SK-N-MC (cell line): ENCODE data around the gene IL32.

Experiments
- DNase-seq: peaks from one replicate; pipeline ENCODE4 v3.0.0-alpha.2; 2011; ENCODE audit warnings: low read depth, low spot score
- H3K27ac ChIP-seq: fragments of 200-600 bp; sonication (generic); 2 replicates; pipeline ENCODE4 v1.5.1; 2016; ENCODE audit warnings: mixed run types
- H3K36me3 ChIP-seq: fragments of 200-600 bp; sonication (generic); 2 replicates; pipeline ENCODE4 v1.6.1; 2017; ENCODE audit warnings: antibody characterized with exemption, low read length, mixed read lengths; ENCODE audit not compliant: insufficient read depth
- H3K4me3 ChIP-seq: fragments of 200-600 bp; sonication (generic); 2 replicates; pipeline ENCODE4 v1.5.1; 2016
- H3K9ac ChIP-seq: fragments of 200-600 bp; sonication (generic); 2 replicates; pipeline ENCODE4 v1.8.0; 2017; ENCODE audit warnings: mixed run types, mixed read lengths; ENCODE audit not compliant: insufficient read length
- H3K9me3 ChIP-seq: fragments of 200-600 bp; sonication (generic); 2 replicates; pipeline ENCODE4 v1.6.1; 2017; ENCODE audit warnings: low read depth, mild to moderate bottlenecking, antibody characterized with exemption, low read length, moderate library complexity, mixed read lengths
- EZH2 ChIP-seq: fragments of 200-600 bp; sonication (generic); IDR thresholded peaks from one replicate; pipeline ENCODE4 v1.6.1; 2017; ENCODE audit warnings: antibody characterized with exemption
- FOXP2 ChIP-seq: optimal IDR thresholded peaks from 2 replicates; pipeline ENCODE3; 2011; ENCODE audit warnings: mild to moderate bottlenecking, moderate library complexity; ENCODE audit not compliant: insufficient read depth; ENCODE audit errors: extremely low read length, control extremely low read depth
- POLR2AphosphoS5 ChIP-seq: IDR thresholded peaks from 2 replicates; pipeline ENCODE4 v1.6.1; 2012; ENCODE audit warnings: mild to moderate bottlenecking, low read depth, low read length, borderline replicate concordance

The IL32 gene

DNA sequence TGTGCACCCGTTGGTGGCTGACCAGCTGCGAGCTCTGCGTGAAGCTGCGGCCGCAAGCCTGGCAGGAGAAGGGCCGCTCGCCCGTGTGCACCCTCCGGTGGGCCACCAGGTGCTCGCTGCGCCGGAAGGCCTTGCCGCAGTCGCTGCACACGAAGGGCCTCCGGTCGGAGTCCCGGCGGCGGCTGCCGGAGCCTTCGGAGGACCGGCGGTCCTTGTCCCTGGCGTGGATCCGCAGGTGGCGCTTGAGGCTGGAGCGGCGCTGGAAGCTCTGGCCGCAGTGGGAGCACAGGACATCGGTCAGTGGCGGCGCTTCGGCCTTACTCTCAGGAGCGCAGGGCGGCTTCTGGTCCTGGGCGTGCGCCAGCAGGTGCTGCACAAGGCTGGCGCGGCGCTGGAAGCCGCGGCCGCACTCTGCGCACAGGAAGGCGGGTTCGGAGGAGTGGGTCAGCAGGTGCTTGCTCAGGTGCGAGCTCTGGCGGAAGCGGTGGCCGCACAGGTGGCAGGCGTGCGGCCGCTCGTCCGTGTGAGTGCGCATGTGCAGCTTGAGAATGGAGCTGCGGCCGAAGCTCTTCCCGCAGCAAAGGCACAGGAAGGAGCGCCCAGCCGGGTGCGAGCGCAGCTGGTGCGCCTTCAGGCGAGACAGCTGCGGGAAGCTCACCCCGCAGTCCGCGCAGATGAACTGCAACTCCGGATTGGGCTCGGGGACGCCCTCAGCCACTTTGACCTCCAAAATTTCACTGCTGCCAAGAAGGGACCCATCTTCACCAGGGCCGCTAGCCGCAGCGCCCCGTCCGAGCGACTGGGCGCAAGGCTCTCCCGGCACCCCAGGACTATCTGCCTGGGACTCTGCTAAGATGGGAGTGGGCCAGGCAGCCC is 24.5 kb downstream of the IL32 start:
- H3K4me3 ChIP-seq: no peak overlapping the region
- no peaks in the 10 kb centered on the region for H3K9me3 ChIP-seq
- H3K9ac ChIP-seq: no peak overlapping the region
- TF ChIP-seq POLR2AphosphoS5 (no peak), FOXP2 (no peak), EZH2 (no peak)
- no peak for DNase-seq
- H3K27ac ChIP-seq: no peak overlapping the region
- no peaks in the 10 kb centered on the region for H3K36me3 ChIP-seq

DNA sequence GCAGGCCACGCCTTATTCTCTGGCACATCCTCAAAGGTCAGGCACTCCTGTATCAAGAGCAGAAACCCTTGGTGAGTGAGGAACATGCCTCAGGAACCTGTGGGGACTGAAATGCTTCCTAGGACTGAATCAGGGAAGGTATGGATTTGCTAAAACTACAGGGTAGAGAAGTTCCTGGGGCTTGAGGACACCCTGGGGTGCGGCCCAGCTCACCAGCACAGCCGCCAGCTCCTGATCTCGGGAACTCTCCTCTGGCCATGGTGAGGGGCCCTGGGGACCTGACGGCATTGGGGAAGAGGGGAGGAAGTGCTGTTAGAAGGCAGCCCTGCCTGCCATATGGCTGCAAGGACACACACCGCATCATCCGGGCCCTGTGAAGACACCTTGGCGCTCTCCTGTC is 26.1 kb downstream of the IL32 start:
- TF ChIP-seq EZH2 (no peak), FOXP2 (no peak), POLR2AphosphoS5 (no peak)
- Histone ChIP-seq H3K27ac (no peak overlapping the region), H3K4me3 (no peak overlapping the region), H3K9ac (no peak overlapping the region), H3K9me3 (no peaks in the 10 kb centered on the region), H3K36me3 (no peaks in the 10 kb centered on the region)
- DNase-seq: no peak

DNA sequence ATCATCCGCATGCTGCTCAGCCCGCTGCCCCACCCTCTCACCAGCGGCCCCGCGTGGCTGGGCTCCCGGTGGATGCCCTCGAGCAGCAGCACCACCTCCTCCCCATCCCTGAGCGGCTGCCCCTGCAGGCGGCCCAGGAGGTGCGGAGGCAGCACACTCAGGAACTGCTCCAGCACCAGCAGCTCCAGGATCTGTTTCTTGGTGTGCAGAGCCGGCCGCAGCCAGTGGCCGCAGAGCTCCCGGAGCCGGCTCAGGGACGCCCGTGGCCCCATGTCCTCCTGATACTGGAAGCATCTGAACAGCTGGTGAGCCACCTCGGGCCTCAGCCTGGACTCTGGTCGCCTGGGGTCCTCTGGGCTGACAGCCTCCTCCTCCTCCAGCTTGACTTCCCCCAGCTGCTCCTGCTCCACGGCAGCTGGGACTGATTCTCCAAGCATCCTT is 27.1 kb downstream of the IL32 start:
- DNase-seq: no peak
- Histone ChIP-seq H3K9ac (no peak overlapping the region), H3K27ac (no peak overlapping the region), H3K9me3 (no peaks in the 10 kb centered on the region), H3K4me3 (no peak overlapping the region), H3K36me3 (no peaks in the 10 kb centered on the region)
- TF ChIP-seq POLR2AphosphoS5 (no peak), FOXP2 (no peak)

DNA sequence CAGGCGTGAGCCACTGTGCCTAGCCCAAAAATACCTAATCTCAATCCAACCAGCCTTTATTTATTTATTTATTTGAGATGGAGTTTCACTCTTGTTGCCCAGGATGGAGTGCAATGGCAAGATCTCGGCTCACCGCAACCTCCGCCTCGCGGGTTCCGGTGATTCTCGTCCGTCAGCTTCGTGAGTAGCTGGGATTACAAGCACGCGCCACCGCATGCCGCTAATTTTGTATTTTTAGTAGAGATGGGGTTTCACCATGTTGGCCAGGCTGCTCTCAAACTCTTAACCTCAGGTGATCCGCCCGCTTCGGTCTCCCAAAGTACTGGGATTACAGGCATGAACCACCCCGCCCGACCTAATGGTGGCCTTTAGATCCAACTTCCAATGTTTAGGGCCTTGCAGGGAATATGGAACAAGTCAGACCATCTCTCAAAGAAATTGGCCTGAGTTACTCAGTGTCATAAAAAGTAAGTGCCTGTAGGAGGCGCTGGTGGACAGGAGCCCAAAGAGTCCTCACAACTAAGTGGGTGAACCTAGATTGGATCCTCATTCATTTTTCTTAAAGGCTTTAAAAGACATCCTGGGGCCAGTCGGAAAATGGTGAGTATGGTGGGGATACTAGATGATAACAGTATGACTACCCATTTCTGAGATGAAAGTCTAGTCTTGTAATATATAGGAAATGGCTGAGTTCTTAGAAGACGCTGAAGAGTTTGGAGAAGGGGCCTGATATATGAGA is 29.0 kb downstream of the IL32 start:
- DNase-seq: no peak
- H3K9me3 ChIP-seq: no peaks in the 10 kb centered on the region
- no peak overlapping the region for H3K27ac ChIP-seq
- H3K4me3 ChIP-seq: no peak overlapping the region
- no peaks in the 10 kb centered on the region for H3K36me3 ChIP-seq
- H3K9ac ChIP-seq: no peak overlapping the region
- TF ChIP-seq FOXP2 (no peak), EZH2 (no peak), POLR2AphosphoS5 (no peak)

DNA sequence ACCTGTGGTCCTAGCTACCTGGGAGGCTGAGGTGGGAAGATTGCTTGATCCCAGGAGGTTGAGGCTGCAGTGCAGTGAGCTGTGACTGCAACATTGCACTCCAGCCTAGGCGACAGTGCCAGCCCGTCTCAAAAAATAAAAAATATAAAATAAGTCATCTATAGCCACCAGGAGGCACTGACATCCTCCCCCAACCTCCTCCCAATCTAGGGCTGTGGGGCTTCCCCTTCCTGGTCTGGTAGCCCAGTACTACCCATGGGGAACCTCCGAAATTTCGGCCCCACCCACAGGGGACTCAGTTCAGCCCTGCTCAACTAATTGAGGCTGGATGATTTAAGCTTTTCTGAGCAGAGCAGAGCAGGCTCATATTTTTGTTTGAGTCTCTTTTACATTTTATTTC is 30.4 kb downstream of the IL32 start:
- H3K9me3 ChIP-seq: no peaks in the 10 kb centered on the region
- TF ChIP-seq POLR2AphosphoS5: no peak
- no peak for TF ChIP-seq FOXP2
- no peak for TF ChIP-seq EZH2
- no peak for DNase-seq
- H3K27ac ChIP-seq: no peak overlapping the region
- no peak overlapping the region for H3K4me3 ChIP-seq
- H3K9ac ChIP-seq: no peak overlapping the region
- no peaks in the 10 kb centered on the region for H3K36me3 ChIP-seq

DNA sequence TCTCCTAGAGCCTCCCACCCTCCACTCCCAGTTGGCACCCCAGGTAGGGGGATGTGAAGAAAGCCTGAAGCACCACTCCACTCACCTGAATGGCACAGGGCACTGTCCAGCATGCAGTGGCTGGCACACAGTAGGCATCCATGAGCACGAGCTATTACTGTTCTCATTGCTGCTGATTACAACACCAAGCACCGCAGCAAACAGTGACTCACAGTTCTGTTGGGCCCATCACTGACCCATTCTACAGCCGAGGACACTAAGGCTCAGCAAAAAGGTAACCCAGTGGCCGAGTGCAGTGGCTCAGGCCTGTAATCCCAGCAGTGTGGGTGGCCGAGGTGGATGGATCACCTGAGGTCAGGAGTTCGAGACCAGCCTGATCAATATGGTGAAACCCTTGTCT is 30.9 kb downstream of the IL32 start:
- no peaks in the 10 kb centered on the region for H3K36me3 ChIP-seq
- TF ChIP-seq POLR2AphosphoS5 (no peak), FOXP2 (no peak), EZH2 (no peak)
- H3K9ac ChIP-seq: no peak overlapping the region
- DNase-seq: no peak
- H3K4me3 ChIP-seq: no peak overlapping the region
- H3K27ac ChIP-seq: no peak overlapping the region
- H3K9me3 ChIP-seq: no peaks in the 10 kb centered on the region

DNA sequence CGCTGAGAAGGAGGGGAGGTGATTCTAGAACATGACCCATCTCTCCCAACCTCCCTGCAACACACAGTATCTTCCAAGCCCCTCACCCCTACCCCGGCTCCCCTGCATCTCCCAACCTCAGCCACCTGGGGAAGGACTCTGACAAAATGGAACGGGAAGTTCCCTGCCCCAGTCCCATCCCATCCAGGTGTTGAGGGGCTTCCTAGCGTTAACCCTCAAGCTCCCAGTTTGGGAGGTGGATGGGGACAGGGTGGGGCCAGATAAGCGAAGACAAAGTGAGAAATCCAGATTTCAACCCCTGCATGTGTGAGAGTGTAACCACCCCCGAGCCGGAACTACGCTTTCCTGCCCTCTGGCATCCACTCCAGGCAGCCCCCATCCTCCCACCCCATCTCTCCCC is 31.8 kb downstream of the IL32 start:
- no peak overlapping the region for H3K27ac ChIP-seq
- no peak overlapping the region for H3K9ac ChIP-seq
- H3K36me3 ChIP-seq: no peaks in the 10 kb centered on the region
- H3K9me3 ChIP-seq: no peaks in the 10 kb centered on the region
- TF ChIP-seq POLR2AphosphoS5: no peak
- TF ChIP-seq EZH2: no peak
- TF ChIP-seq FOXP2: no peak
- no peak for DNase-seq
- no peak overlapping the region for H3K4me3 ChIP-seq

DNA sequence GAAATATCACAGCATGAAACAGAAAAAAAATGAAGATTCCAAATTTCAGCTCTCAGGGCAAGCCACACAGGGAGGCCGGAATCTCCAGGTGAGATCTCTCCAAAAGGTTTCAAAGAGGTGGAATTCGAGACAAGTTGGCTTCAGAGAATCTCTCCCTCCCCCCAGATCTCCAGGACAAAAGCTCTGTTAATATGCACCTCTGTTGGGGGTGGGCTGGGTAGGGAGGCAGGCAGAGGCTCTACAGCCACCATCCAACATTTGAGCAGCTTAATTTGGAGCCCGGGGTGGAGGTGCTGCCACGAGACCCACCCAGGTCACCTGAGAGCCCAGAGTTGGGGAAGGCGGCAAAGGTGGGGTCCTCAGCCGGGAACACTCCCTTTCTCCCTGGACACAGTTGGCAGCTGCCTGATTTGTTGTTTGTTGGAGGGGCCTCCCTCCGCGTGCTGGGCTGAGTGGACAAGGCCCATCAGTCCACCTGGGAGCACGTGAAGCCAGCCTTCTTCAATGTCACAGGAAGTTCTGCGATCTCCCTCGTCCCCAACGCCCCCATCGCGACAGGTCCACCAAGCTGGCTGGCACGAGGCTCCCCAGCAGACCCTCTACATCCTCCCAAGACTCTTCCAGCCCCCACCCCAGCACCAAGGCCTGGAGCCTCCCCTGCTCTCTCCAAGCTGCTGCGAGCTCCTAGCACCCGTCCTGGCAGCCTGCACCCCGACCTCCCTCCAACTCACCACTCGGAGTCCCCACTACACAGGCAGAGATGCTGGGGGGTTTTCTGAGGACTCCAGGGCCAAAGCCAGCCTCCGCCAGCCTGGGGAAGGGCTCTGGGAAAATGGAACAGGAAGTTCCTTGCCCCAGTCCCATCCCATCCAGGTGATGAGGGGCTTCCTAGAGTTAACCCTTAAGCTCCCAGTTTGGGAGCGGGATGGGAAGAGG is 33.3 kb downstream of the IL32 start, which contains the start of gene ZSCAN10:
ZSCAN10 (minus strand) TSS at position 836 of the 936 bp plus-strand sequence. CDS start 6,357 bp downstream, outside the sequence.
- no peak within 1 kb of the TSS for H3K9ac ChIP-seq
- H3K36me3 ChIP-seq: no peaks in the 10 kb centered on the region
- no peak for DNase-seq
- 0 out of 2 replicates have a peak within 1 kb of the TSS, but pooled peaks have one; percentile 25 for H3K27ac ChIP-seq
- TF ChIP-seq FOXP2: no peak
- no peak for TF ChIP-seq POLR2AphosphoS5
- no peak for TF ChIP-seq EZH2
- no peaks in the 10 kb centered on the region for H3K9me3 ChIP-seq
- peak within 1 kb of the TSS; percentile 70 for H3K4me3 ChIP-seq
